KOPT-K1 (cell line): Measurements from ENCODE around the gene HSPB7.
"Not testable (repeated sequence)": the region's sequence is repeated elsewhere in the genome, so short reads cannot be mapped to it uniquely, and the experiment has no call there.

ENCODE experiments used
- H3K27ac ChIP-seq: fragments of 200-600 bp; sonication (generic); 2 replicates; pipeline ENCODE4 v1.5.1; 2016; ENCODE audit warnings: antibody characterized with exemption, mild to moderate bottlenecking, low read depth, low read length; ENCODE audit not compliant: poor library complexity, severe bottlenecking
- H3K36me3 ChIP-seq: fragments of 200-600 bp; sonication (generic); 2 replicates; pipeline ENCODE4 v1.5.1; 2017; ENCODE audit warnings: antibody characterized with exemption, mild to moderate bottlenecking, low read length, moderate library complexity; ENCODE audit not compliant: insufficient read depth
- H3K9me3 ChIP-seq: fragments of 200-600 bp; sonication (generic); 2 replicates; pipeline ENCODE4 v1.5.1; 2017; ENCODE audit warnings: antibody characterized with exemption, low read length, mild to moderate bottlenecking; ENCODE audit not compliant: insufficient read depth, poor library complexity, severe bottlenecking

HSPB7 gene

DNA sequence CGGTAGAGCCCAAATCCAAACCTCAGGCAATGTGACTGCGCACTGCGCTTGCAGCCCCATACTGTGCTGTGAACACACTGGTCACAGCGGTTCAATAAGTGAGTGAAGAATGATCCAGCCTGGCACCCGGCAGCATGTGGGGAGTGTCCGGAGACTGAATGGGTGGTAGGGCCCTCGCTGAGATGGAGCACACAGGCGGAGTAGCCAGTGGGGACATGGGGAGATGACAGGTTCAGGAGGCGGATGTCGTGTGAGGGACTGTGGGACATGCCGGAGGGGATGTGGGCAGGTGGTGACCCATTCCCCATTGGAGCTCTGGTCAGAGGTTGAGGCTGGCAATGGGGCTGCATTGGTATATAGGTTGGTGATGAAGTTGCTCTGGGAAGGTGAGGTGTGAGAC is 8.2 kb downstream of the HSPB7 start:
- Histone ChIP-seq H3K9me3 (no peaks in the 10 kb centered on the region), H3K36me3 (no peaks in the 10 kb centered on the region), H3K27ac (no peak overlapping the region)

DNA sequence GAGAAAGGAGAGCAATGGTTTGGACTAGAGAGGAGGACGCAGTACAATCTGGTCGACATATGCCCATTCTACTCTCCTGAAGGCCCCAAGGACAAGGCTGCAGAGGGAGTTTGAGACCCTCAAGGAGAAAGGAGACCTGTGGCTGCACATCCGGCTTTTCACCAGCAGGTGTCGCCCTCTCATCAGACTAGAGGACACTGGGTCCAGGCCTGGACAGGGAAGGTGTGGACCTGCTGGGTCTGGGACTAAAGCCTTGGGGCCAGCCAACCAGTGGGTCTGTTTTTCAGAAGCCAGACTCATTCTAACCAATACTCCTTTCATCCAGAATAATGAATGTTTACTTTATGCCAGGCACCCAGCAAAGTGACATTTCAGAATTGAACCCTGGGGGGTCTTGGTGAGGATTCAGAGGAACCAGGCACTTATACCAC is 8.8 kb downstream of the HSPB7 start:
- H3K9me3 ChIP-seq = no peaks in the 10 kb centered on the region
- no peak overlapping the region for H3K27ac ChIP-seq
- no peaks in the 10 kb centered on the region for H3K36me3 ChIP-seq

DNA sequence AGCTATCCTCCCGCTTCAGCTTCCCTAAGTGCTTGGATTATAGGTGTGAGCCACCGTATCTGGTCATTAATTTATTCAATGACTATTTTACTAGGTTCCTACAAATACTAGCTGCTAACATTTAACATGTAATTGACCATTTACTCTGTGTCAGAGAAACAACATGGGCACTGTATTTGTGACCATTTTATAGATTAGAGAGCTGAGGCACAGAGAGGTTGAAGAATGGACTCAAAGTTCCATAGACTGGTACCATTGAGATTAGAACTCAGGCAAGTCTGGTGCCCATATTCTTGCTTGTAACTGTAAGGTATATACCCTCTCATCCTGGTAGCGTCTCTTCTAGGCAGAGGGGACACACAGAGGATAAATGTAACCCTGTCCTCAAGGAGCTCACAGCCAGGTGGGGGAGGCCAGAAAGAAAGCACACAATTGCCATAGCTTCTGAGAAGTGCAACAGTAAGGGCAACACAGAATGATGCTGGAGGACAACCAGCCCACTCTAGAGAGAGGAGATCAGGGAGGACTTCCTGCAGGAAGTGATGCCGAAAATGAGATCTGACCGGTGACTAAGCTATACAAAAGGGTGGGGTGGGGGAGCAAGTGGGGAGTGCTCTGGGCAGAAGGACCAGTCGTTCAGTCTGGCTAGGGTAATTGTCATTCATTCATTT is 10.0 kb downstream of the HSPB7 start:
- H3K36me3 ChIP-seq = no peaks in the 10 kb centered on the region
- H3K9me3 ChIP-seq = no peaks in the 10 kb centered on the region
- no peak overlapping the region for H3K27ac ChIP-seq

DNA sequence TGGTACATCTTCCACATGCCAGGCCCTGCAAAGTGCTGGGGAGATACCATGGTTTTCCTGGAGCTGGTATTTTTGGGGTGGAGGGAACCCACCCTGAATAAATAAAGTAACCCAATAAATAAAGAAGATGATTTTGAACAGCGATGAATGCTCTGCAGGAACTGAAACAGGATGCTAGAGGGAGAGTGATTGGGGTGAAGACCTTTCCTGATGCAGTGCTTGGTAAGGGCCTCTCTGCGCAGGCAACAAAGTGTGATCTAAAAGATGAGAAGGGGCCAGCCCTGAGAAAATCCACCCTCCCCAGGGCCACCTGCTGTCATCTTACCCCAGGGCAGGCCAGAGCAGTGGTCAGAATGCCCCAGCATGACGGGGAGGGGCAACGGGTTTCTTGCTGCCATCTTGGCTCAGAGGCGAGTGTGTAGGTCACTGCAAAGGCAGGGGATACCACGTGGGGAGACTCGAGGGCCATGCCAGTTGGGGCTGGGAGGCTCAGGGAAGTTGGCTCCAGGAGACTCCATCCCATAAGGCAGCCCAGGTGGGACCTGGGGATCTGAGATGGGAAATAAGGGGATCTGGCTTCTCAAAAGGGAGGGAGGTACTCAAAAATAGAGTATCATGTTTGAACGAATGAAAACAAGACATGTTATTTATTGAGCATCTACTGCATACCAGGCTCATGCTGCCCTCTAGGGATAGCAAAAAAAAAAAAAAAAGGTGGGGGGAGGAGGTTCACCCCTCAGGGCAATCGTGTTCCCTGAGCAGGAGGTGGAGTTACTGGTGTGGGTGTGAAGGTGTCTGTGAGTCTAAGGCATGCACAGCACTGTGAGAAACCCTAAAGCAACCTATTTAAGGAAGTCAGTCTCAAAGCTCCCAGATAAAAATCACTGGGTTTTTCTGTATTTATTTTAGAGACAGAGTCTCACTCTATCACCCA is 11.0 kb downstream of the HSPB7 start:
- H3K36me3 ChIP-seq = no peaks in the 10 kb centered on the region
- H3K9me3 ChIP-seq = no peaks in the 10 kb centered on the region

DNA sequence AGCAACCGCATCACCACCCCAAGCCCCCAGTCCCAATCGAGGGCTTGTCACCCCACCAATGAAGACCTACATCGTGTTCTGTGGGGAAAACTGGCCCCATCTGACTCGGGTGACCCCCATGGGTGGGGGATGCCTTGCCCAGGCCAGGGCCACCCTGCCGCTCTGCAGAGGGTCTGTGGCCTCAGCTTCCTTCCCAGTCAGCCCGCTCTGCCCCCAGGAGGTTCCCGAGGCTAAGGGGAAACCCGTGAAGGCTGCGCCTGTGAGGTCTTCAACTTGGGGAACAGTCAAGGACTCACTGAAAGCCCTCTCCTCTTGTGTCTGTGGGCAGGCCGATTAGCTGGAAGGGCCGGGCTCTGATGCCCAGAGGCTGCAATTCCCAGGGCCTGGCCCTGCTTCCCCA is 11.8 kb downstream of the HSPB7 start:
- Histone ChIP-seq H3K27ac (no peak overlapping the region), H3K36me3 (no peaks in the 10 kb centered on the region), H3K9me3 (no peaks in the 10 kb centered on the region)

More for the DNA sequence above, 11.0 kb downstream of the HSPB7 start:
- no peak overlapping the region for H3K27ac ChIP-seq

DNA sequence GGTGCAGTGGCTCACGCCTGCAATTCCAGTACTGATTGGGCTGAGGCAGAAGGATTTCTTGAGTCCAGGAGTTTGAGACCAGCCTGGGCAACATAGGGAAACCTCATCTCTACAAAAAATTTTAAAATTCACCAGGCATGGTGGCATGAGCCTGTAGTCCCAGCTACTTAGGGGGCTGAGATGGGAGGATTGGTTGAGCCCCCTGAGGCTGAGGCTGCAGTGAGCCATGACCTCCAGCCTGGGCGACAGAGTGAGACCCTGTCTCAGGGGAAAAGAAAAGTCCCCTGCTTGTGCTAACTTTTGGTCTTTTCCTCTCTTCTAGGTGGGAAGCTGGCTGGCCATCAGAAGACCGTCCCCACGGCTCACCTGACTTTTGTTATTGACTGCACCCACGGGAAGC is 12.2 kb downstream of the HSPB7 start:
- no peak overlapping the region for H3K27ac ChIP-seq
- H3K9me3 ChIP-seq = no peaks in the 10 kb centered on the region
- no peaks in the 10 kb centered on the region for H3K36me3 ChIP-seq

DNA sequence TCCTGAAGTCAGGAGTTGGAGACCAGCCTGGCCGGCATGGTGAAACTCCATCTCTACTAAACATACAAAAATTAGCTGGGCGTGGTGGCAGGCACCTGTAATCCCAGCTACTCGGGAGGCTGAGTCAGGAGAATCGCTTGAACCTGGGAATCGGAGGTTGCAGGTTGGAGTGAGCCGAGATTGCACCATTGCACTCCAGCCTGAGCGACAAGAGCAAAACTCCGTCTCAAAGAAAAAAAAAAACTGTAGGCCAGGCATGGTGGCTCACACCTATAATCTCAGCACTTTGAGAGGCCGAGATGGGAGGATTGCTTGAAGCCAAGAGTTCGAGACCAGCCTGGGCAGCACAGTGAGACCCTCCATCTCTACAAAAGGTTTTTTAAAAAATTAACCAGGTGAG is 16.6 kb downstream of the HSPB7 start:
- not testable (repeated sequence) for H3K27ac ChIP-seq, H3K36me3 ChIP-seq, H3K9me3 ChIP-seq

DNA sequence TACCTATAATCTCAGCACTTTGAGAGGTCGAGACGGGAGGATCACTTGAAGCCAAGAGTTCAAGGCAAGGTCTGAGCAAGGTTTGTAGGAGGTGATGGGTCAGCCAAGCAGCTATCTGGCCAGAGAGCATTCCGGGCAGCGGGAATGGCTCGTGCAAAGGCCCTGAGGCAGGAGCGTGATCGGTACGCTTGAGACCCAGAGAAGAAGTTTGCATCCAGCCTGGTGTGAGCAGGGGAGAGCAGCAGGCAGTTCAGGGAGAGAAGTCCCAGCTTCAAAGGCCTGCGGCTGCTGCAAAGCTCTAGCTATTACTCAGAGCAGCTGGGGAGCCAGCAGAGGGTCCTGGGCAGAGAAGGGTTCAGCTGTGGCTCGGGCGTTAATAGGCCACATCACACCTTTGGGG is 18.9 kb downstream of the HSPB7 start:
- no peak overlapping the region for H3K27ac ChIP-seq
- H3K9me3 ChIP-seq = no peaks in the 10 kb centered on the region
- no peaks in the 10 kb centered on the region for H3K36me3 ChIP-seq

DNA sequence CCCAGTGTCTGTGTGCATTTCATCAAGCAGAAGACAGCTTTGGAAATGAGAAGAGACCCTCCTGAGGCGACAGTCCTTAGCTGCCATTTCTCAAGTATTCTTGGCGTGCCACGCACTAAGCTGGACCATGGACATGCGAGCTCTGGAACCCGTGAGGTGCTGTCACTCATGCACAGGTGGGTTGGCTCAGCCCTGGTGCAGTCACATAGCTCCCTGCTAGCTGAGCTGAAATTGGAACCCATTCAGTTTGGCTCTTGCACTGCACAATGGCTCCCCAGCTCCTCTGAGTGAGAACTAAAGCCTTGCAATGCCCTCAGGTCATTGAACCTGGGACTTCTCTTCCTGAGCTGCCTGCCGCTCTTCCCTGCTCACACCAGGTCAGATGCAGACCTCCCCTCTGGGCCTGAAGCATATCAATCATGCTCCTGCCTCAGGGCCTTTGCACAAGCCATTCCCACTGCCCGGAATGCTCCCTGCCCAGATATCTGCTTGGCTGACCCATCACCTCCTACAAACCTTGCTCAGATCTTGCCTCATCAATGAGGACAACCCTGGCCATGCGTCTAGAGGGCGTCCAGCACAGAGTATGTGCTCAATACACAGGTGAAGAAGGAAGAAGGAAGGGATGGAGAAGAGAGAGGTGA is 20.1 kb downstream of the HSPB7 start:
- H3K36me3 ChIP-seq = no peaks in the 10 kb centered on the region
- no peaks in the 10 kb centered on the region for H3K9me3 ChIP-seq
- H3K27ac ChIP-seq = no peak overlapping the region

DNA sequence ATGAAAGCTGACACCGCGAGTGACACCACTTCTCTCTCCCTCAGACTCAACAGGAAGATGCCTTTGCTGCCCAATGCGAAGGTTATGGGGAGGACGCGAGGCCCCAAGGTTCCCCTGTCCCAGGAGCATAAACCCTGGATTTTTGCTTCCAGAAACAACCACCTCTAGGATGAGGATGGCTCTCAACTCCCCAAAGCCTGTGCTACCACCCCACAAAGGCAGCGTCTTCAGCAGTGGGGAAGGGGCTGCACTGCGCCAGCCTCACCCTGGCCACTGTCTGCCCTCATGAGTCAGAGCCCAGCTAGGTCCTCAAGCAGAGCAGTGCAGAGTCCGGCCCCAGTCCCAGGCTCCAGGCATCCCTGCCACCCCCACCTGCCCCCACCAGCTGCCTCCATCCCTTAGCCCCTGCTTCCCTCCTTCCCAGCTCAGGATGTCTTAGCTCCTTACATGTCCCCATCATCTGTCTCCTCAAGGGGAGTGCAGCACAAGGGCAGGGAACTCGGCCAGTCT is 20.7 kb downstream of the HSPB7 start:
- no peak overlapping the region for H3K27ac ChIP-seq
- no peaks in the 10 kb centered on the region for H3K9me3 ChIP-seq
- H3K36me3 ChIP-seq = no peaks in the 10 kb centered on the region

DNA sequence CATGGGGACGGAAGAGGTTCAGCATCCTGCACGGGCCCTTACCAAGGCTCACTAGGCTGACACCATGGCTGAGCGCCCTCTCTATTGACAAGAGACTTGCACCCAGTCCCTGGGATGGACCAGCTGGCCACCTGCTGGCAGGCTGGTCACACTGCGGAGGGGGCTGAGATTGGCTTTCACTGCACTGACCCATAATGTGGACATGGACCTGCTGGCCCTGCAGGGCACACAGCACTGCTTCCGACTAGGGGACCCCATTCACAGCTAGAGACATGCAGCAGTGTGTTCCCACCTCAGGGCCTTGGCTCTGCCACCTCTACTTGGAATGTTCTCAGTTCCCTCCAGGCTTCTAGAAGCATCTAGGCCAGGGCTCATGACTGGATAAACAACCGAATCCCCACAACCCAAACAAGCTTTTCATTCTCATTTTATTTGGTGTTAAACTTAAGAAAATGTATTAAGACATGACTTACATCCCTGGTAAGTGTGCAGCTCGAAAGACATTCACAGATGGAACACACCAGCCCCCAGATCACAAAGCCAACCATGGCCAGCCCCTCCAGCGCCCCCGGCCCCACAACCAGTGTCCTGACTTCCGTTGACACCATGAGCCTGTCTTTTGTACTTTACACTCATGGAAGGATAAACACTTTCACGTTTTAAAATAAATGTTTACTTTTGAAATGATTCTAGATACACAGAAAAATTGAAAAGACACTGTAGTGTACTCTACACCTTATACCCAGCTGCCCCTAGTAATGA is 23.1 kb downstream of the HSPB7 start:
- Histone ChIP-seq H3K36me3 (no peaks in the 10 kb centered on the region), H3K27ac (no peak overlapping the region), H3K9me3 (no peaks in the 10 kb centered on the region)

DNA sequence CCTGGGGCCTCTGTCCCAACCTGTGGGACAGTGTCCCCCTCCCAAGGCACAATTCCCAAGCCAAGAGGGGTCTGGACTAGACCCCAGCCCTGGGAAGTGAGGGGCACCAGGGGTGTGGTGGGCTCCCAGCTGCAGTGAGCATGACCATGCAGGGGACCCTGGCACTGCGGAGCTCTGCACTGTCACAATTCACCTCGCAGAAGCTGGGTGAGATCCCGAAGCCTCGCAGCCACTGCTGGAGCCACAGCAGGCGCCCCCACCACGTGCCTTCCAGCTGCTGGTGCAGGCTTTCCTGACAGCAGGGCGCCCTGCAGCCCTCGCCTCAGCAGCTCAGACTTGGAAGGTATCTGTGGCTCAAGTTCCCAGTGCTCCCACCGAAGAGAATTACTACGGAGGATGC is 23.8 kb downstream of the HSPB7 start:
- Histone ChIP-seq H3K9me3 (no peaks in the 10 kb centered on the region), H3K27ac (no peak overlapping the region), H3K36me3 (no peaks in the 10 kb centered on the region)

DNA sequence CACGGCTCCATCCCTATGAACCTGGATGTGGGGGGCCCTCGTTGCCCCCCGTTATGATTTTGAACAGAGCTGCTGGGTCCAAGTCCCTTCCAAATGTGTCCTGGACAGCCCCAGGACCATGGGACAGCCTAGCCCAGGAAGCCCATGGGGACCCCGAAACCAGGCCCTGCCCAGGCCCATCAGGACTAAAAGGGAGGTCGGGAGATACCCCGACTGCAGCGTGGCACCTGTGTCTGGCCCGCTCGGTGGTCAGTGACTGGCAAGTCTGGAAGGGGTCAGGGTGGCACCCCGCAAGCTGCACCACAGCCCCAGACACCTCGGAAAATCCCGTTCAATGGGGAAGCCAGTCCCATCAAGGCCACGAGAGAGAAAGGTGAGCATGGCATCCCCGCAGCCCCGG is 24.2 kb downstream of the HSPB7 start:
- no peaks in the 10 kb centered on the region for H3K36me3 ChIP-seq
- no peaks in the 10 kb centered on the region for H3K9me3 ChIP-seq

DNA sequence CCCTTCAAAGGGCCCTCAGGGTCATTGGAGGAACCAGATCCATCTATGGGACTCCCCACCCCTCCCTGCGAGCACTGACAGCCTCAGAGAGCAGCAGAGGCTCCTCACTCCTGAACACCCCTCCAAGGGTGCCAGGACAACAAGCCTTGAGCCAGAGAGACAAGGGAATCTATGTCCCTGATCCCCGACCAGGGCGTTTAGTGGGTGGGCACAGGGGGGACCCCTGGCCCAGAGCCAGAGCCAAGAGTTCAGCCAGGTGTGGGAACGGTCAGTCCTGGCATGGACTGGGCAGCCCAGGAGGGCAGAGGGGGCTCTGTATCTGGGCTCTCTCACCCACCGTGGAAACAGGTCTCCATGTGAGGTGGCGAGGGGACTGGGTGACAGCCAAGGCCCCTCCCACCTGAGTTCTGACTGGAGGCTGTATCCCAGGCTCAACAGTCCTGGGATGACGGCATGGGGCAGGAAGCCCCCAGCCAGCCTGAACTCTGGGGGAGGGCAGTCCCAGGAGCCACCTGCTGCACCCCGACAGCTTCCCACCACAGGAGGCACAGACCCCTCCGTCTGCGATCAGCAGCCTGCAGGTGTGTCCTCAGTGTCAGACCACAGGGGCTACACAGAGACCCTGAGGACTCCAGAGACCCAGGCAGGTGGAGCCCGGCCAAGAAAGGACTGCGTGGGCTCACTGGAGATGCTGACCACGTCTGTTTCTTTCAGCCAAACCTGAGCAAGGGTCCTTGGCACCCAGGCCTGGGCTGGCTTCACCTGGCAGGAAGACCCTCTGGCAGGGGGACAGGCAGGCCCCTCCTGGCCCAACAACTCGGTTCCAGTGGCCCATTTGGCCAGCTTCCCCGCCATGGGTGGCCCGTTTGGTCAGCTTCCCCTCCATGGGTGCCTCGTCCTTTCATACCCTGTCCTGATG is 25.0 kb downstream of the HSPB7 start:
- no peaks in the 10 kb centered on the region for H3K9me3 ChIP-seq
- H3K36me3 ChIP-seq = no peaks in the 10 kb centered on the region
- no peak overlapping the region for H3K27ac ChIP-seq

More for the DNA sequence above, 24.2 kb downstream of the HSPB7 start:
- H3K27ac ChIP-seq = no peak overlapping the region
